ENCODE data around the gene KREMEN2.

DNA sequence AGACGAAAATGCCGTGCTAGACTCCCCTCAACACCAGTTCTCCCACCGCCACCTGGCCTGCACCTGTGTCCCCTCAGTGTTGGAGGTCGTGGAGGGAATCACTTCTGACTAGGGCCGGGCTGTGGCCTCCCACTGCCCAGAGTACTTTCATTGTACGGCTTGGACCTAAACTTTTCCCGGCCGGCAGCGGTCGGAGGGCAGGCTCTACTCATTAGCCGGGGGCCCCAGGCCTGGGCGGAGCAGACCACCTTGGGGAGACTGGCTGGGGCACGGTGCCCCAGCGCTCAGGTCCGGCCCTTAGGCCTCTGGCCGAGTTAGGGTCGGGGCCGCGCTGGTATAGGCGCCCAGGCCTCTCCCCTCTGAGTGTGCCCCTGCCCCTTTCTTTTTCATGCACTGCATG lies 53.3 kb downstream of the KREMEN2 start:
- TF ChIP-seq, protein P1, sequence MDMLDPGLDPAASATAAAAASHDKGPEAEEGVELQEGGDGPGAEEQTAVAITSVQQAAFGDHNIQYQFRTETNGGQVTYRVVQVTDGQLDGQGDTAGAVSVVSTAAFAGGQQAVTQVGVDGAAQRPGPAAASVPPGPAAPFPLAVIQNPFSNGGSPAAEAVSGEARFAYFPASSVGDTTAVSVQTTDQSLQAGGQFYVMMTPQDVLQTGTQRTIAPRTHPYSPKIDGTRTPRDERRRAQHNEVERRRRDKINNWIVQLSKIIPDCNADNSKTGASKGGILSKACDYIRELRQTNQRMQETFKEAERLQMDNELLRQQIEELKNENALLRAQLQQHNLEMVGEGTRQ (IDR thresholded peaks at IDR 0.05; ENCODE audit: low read depth, low read length): no peak
- TF ChIP-seq, protein P2, sequence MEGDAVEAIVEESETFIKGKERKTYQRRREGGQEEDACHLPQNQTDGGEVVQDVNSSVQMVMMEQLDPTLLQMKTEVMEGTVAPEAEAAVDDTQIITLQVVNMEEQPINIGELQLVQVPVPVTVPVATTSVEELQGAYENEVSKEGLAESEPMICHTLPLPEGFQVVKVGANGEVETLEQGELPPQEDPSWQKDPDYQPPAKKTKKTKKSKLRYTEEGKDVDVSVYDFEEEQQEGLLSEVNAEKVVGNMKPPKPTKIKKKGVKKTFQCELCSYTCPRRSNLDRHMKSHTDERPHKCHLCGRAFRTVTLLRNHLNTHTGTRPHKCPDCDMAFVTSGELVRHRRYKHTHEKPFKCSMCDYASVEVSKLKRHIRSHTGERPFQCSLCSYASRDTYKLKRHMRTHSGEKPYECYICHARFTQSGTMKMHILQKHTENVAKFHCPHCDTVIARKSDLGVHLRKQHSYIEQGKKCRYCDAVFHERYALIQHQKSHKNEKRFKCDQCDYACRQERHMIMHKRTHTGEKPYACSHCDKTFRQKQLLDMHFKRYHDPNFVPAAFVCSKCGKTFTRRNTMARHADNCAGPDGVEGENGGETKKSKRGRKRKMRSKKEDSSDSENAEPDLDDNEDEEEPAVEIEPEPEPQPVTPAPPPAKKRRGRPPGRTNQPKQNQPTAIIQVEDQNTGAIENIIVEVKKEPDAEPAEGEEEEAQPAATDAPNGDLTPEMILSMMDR (conservative IDR thresholded peaks at IDR 0.05; ENCODE audit: low read depth, low read length): no peak
- no peak for TF ChIP-seq POLR2A (IDR thresholded peaks at IDR 0.05; ENCODE audit: low read depth, low read length)
